Neural cell (in vitro differentiated cells): Measurements from ENCODE around the gene FGD4. TPM values are rescaled to one million over a fixed set of nuclear protein-coding genes. Genes with fewer than 3 reads are reported as not detected.

ENCODE experiments used
- H2AFZ ChIP-seq: fragments of 200-600, 300-800 bp; sonication (generic), shearing (Covaris generic); 2 replicates; pipeline ENCODE4 v1.6.0; 2014; ENCODE audit warnings: low read depth, mild to moderate bottlenecking, antibody characterized with exemption, low read length, moderate library complexity
- H3F3A ChIP-seq: fragments of 200-600 bp; shearing (Covaris generic); 2 replicates; pipeline ENCODE4 v1.6.1; 2016; ENCODE audit warnings: mild to moderate bottlenecking, moderate library complexity, mixed read lengths, antibody characterized with exemption, low read length; ENCODE audit not compliant: insufficient read depth, poor library complexity, severe bottlenecking
- H3K27ac ChIP-seq: fragments of 200-600, 300-800 bp; sonication (generic), shearing (Covaris generic); 2 replicates; pipeline ENCODE4 v1.5.1; 2014; ENCODE audit warnings: mild to moderate bottlenecking, low read length, moderate library complexity
- H3K27me3 ChIP-seq: fragments of 300-800, 200-600 bp; sonication (generic), shearing (Covaris generic); 2 replicates; pipeline ENCODE4 v1.6.0; 2014; ENCODE audit warnings: mild to moderate bottlenecking, low read depth, low read length, moderate library complexity; ENCODE audit not compliant: insufficient read depth
- H3K36me3 ChIP-seq: fragments of 300-800, 200-600 bp; sonication (generic), shearing (Covaris generic); 2 replicates; pipeline ENCODE4 v1.5.1; 2014; ENCODE audit warnings: mild to moderate bottlenecking, antibody characterized with exemption, low read length, moderate library complexity; ENCODE audit not compliant: insufficient read depth
- H3K4me2 ChIP-seq: fragments of 300-800, 200-600 bp; sonication (generic), shearing (Covaris generic); 2 replicates; pipeline ENCODE4 v1.6.0; 2014; ENCODE audit warnings: mild to moderate bottlenecking, low read length
- H3K4me3 ChIP-seq: fragments of 300-800, 200-600 bp; sonication (generic), shearing (Covaris generic); 2 replicates; pipeline ENCODE4 v1.5.1; 2014; ENCODE audit warnings: mild to moderate bottlenecking, low read length, moderate library complexity
- H3K79me2 ChIP-seq: fragments of 200-600 bp; shearing (Covaris generic); replicated peaks from 2 replicates; pipeline ENCODE4 v1.6.0; 2014; ENCODE audit warnings: mild to moderate bottlenecking, low read length, moderate library complexity; ENCODE audit not compliant: insufficient read depth
- H3K9ac ChIP-seq: fragments of 300-800, 200-600 bp; sonication (generic), shearing (Covaris generic); 2 replicates; pipeline ENCODE4 v1.6.1; 2016; ENCODE audit warnings: mild to moderate bottlenecking, low read length, mixed read lengths
- H3K9me2 ChIP-seq: fragments of 200-600 bp; shearing (Covaris generic); 2 replicates; pipeline ENCODE4 v1.6.1; 2016; ENCODE audit warnings: mild to moderate bottlenecking, low read length, mixed read lengths; ENCODE audit not compliant: insufficient read depth
- H3K9me3 ChIP-seq: fragments of 200-600, 300-800 bp; sonication (generic), shearing (Covaris generic); 2 replicates; pipeline ENCODE4 v1.6.1; 2016; ENCODE audit warnings: mild to moderate bottlenecking, mixed run types, low read length, moderate library complexity, mixed read lengths
- H4K20me1 ChIP-seq: fragments of 200-600 bp; shearing (Covaris generic); 2 replicates; pipeline ENCODE4 v1.6.1; 2016; ENCODE audit warnings: mild to moderate bottlenecking, mixed run types; ENCODE audit not compliant: insufficient read depth
- EP300 ChIP-seq: fragments of 450-650 bp; conservative IDR thresholded peaks from 2 replicates; pipeline ENCODE4 v1.6.1; 2014; ENCODE audit warnings: antibody characterized with exemption, mild to moderate bottlenecking, moderate library complexity; ENCODE audit not compliant: poor library complexity, severe bottlenecking
- EZH2 ChIP-seq: fragments of 200-600, 300-800 bp; shearing (Covaris generic), sonication (generic); IDR thresholded peaks from 2 replicates; pipeline ENCODE4 v1.6.1; 2014; ENCODE audit warnings: antibody characterized with exemption, low read length, borderline replicate concordance, mild to moderate bottlenecking; ENCODE audit not compliant: insufficient read depth, poor library complexity, severe bottlenecking
- MXI1 ChIP-seq: fragments of 450-650 bp; conservative IDR thresholded peaks from 2 replicates; pipeline ENCODE4 v1.6.1; 2014; ENCODE audit warnings: antibody characterized with exemption, mild to moderate bottlenecking; ENCODE audit not compliant: poor library complexity, severe bottlenecking
- POLR2AphosphoS5 ChIP-seq: IDR thresholded peaks from 2 replicates; pipeline ENCODE4 v1.6.1; 2012
- RAD21 ChIP-seq: fragments of 450-650 bp; conservative IDR thresholded peaks from 2 replicates; pipeline ENCODE4 v1.6.1; 2014; ENCODE audit warnings: antibody characterized with exemption, mild to moderate bottlenecking, moderate library complexity
- SMC3 ChIP-seq: fragments of 450-650 bp; conservative IDR thresholded peaks from 2 replicates; pipeline ENCODE4 v1.6.1; 2014; ENCODE audit warnings: antibody characterized with exemption, mild to moderate bottlenecking, moderate library complexity; ENCODE audit not compliant: poor library complexity
- TAF1 ChIP-seq: IDR thresholded peaks from 2 replicates; pipeline ENCODE4 v1.6.1; 2012; ENCODE audit warnings: low read depth
- polyA plus RNA-seq: library from polyadenylated mRNA; depleted of rRNA; stranded (reverse); fragments of >200 nt; gene quantifications from 2 replicates; pipeline ENCODE4 v1.2.3, GENCODE V29; 2014
- TF ChIP-seq, protein P1 (sequence below): IDR thresholded peaks from 2 replicates; pipeline ENCODE4 v1.6.1; 2012; ENCODE audit warnings: borderline replicate concordance
- TF ChIP-seq, protein P2 (sequence below): fragments of 450-650 bp; IDR thresholded peaks from 2 replicates; pipeline ENCODE4 v1.5.1; 2014; ENCODE audit warnings: antibody characterized with exemption, mild to moderate bottlenecking, moderate library complexity; ENCODE audit not compliant: poor library complexity, severe bottlenecking

The FGD4 gene
- polyA plus RNA-seq, 1 donor from 2014 or later, result 24.4 TPM

DNA sequence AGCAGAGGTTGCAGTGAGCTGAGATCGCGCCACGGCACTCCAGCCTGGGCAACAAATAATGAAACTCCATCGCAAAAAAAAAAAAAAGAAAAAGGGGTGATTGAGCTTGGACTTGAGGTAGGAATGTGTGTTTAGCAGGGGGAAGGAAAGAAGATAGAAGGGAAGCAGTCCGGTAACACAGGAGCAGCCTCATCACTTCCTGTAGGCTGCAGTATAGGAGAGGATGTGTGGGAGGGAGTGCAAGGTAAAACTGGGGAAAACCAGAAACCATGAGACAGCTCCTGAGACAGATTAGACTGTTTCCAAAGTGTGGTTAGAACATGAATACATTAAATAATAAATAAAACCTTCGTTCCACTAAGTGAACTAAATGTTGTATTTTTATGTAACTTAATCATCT is 49.2 kb downstream of the FGD4 start:
- Histone ChIP-seq H3K36me3 (no peaks in the 10 kb centered on the region), H3K4me2 (no peak overlapping the region), H3K27me3 (no peaks in the 10 kb centered on the region), H3K9me2 (no peaks in the 10 kb centered on the region), H3K79me2 (no peaks in the 10 kb centered on the region), H2AFZ (no peak overlapping the region), H3K27ac (no peak overlapping the region), H3K9ac (no peak overlapping the region), H3K4me3 (no peak overlapping the region), H3F3A (no peaks in the 10 kb centered on the region), H3K9me3 (no peaks in the 10 kb centered on the region), H4K20me1 (no peaks in the 10 kb centered on the region)
- no peak for TF ChIP-seq POLR2AphosphoS5
- TF ChIP-seq, protein P1, sequence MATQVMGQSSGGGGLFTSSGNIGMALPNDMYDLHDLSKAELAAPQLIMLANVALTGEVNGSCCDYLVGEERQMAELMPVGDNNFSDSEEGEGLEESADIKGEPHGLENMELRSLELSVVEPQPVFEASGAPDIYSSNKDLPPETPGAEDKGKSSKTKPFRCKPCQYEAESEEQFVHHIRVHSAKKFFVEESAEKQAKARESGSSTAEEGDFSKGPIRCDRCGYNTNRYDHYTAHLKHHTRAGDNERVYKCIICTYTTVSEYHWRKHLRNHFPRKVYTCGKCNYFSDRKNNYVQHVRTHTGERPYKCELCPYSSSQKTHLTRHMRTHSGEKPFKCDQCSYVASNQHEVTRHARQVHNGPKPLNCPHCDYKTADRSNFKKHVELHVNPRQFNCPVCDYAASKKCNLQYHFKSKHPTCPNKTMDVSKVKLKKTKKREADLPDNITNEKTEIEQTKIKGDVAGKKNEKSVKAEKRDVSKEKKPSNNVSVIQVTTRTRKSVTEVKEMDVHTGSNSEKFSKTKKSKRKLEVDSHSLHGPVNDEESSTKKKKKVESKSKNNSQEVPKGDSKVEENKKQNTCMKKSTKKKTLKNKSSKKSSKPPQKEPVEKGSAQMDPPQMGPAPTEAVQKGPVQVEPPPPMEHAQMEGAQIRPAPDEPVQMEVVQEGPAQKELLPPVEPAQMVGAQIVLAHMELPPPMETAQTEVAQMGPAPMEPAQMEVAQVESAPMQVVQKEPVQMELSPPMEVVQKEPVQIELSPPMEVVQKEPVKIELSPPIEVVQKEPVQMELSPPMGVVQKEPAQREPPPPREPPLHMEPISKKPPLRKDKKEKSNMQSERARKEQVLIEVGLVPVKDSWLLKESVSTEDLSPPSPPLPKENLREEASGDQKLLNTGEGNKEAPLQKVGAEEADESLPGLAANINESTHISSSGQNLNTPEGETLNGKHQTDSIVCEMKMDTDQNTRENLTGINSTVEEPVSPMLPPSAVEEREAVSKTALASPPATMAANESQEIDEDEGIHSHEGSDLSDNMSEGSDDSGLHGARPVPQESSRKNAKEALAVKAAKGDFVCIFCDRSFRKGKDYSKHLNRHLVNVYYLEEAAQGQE, result no peak
- TF ChIP-seq MXI1, result no peak
- no peak for TF ChIP-seq TAF1
- no peak for TF ChIP-seq EP300
- no peak for TF ChIP-seq RAD21
- TF ChIP-seq EZH2, result no peak
- TF ChIP-seq, protein P2, sequence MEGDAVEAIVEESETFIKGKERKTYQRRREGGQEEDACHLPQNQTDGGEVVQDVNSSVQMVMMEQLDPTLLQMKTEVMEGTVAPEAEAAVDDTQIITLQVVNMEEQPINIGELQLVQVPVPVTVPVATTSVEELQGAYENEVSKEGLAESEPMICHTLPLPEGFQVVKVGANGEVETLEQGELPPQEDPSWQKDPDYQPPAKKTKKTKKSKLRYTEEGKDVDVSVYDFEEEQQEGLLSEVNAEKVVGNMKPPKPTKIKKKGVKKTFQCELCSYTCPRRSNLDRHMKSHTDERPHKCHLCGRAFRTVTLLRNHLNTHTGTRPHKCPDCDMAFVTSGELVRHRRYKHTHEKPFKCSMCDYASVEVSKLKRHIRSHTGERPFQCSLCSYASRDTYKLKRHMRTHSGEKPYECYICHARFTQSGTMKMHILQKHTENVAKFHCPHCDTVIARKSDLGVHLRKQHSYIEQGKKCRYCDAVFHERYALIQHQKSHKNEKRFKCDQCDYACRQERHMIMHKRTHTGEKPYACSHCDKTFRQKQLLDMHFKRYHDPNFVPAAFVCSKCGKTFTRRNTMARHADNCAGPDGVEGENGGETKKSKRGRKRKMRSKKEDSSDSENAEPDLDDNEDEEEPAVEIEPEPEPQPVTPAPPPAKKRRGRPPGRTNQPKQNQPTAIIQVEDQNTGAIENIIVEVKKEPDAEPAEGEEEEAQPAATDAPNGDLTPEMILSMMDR, result no peak
- TF ChIP-seq SMC3, result no peak

DNA sequence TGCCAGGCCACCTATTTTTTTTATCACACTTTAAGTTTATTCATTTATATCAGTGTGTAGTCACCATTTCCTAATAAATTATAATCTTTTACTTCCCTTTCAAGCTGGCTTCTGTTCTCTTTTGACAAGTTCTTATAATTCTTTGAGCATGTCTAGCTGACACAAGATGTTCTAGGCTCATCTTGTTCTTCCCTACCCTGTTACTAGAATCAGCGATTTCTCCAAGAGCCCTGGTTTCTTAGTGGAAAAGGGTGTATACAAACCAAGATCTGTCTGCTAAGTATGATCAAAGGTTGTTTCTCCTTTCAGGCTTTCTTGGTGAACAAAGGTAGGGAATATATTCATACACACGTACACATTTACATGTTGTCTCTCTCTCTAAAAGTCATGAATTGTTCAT is 51.0 kb downstream of the FGD4 start:
- H3F3A ChIP-seq, result peaks cover 3% of the 10 kb centered on the region
- H3K9me2 ChIP-seq, result no peaks in the 10 kb centered on the region
- no peak overlapping the region for H2AFZ ChIP-seq
- no peak overlapping the region for H3K9ac ChIP-seq
- TF ChIP-seq, protein P1, result no peak
- TF ChIP-seq, protein P2, result no peak
- TF ChIP-seq POLR2AphosphoS5, result no peak
- no peak for TF ChIP-seq EZH2
- TF ChIP-seq RAD21, result no peak
- TF ChIP-seq EP300, result no peak
- no peak for TF ChIP-seq SMC3
- TF ChIP-seq MXI1, result no peak
- no peak for TF ChIP-seq TAF1
- H4K20me1 ChIP-seq, result no peaks in the 10 kb centered on the region
- no peaks in the 10 kb centered on the region for H3K36me3 ChIP-seq
- no peak overlapping the region for H3K4me3 ChIP-seq
- no peaks in the 10 kb centered on the region for H3K79me2 ChIP-seq
- no peaks in the 10 kb centered on the region for H3K9me3 ChIP-seq
- H3K4me2 ChIP-seq, result no peak overlapping the region
- no peaks in the 10 kb centered on the region for H3K27me3 ChIP-seq
- no peak overlapping the region for H3K27ac ChIP-seq
